Keratinocyte (primary cell): ENCODE measurements around the gene C12orf42. TPM values are rescaled to one million over a fixed set of nuclear protein-coding genes. Genes with fewer than 3 reads are reported as not detected.

Experiments
- DNase-seq: peaks from one replicate; pipeline ENCODE4 v3.0.0-alpha.2; 2011; ENCODE audit warnings: low read depth, missing footprints, low spot score
- FAIRE-seq: peaks from 2 replicates; lab custom pipeline; 2011; peaks lifted over from hg19 to GRCh38; lab: Jason Lieb, UNC
- H2AFZ ChIP-seq: 2 replicates; pipeline ENCODE4 v1.6.0; 2012; ENCODE audit warnings: low read length, control low read depth, inconsistent platforms; ENCODE audit not compliant: control insufficient read depth
- H3K27ac ChIP-seq: 2 replicates; pipeline ENCODE4 v1.5.1; 2011; ENCODE audit warnings: low read length; ENCODE audit not compliant: control insufficient read depth, insufficient read depth
- H3K27me3 ChIP-seq: 3 replicates; pipeline ENCODE4 v1.6.0; 2011; ENCODE audit warnings: low read length; ENCODE audit not compliant: control insufficient read depth, insufficient read depth; ENCODE audit errors: extremely low read depth
- H3K36me3 ChIP-seq, 2 experiments: 2 replicates in 1 of 2; 3 replicates in 1 of 2; pipeline ENCODE4 v1.5.1; 2011; ENCODE audit warnings: low read length in 2 of 2, mild to moderate bottlenecking in 1 of 2; ENCODE audit not compliant: control insufficient read depth in 2 of 2, insufficient read depth in 2 of 2; ENCODE audit errors: extremely low read depth in 1 of 2
- H3K4me1 ChIP-seq: 3 replicates; pipeline ENCODE4 v1.5.1; 2011; ENCODE audit warnings: low read length; ENCODE audit not compliant: control insufficient read depth, insufficient read depth; ENCODE audit errors: extremely low read depth
- H3K4me2 ChIP-seq: 3 replicates; pipeline ENCODE4 v1.6.0; 2011; ENCODE audit warnings: low read depth, low read length; ENCODE audit not compliant: control insufficient read depth, insufficient read depth; ENCODE audit errors: extremely low read depth
- H3K4me3 ChIP-seq, 3 experiments: fragments of 200-600 bp in 1 of 3; sonication (generic) in 1 of 3; 2 replicates in 2 of 3; 3 replicates in 1 of 3; pipeline ENCODE4 v1.5.1; 2011 to 2016; ENCODE audit warnings: low read length in 3 of 3, mild to moderate bottlenecking in 3 of 3, control low read depth in 2 of 3, inconsistent platforms in 1 of 3, low read depth in 1 of 3, mixed read lengths in 1 of 3, mixed run types in 1 of 3, moderate library complexity in 1 of 3; ENCODE audit not compliant: control insufficient read depth in 2 of 3, insufficient read depth in 2 of 3; ENCODE audit errors: extremely low read depth in 1 of 3
- H3K79me2 ChIP-seq: 2 replicates; pipeline ENCODE4 v1.6.0; 2012; ENCODE audit warnings: low read length; ENCODE audit not compliant: control insufficient read depth, insufficient read depth
- H3K9ac ChIP-seq: 3 replicates; pipeline ENCODE4 v1.6.0; 2011; ENCODE audit warnings: low read length; ENCODE audit not compliant: control insufficient read depth, insufficient read depth; ENCODE audit errors: extremely low read depth
- H3K9me1 ChIP-seq: 3 replicates; pipeline ENCODE4 v1.6.0; 2011; ENCODE audit warnings: low read length; ENCODE audit not compliant: control insufficient read depth, insufficient read depth; ENCODE audit errors: extremely low read depth
- H3K9me3 ChIP-seq: 2 replicates; pipeline ENCODE4 v1.5.1; 2012; ENCODE audit warnings: low read depth, low read length; ENCODE audit not compliant: control insufficient read depth
- H4K20me1 ChIP-seq: 3 replicates; pipeline ENCODE4 v1.6.0; 2011; ENCODE audit warnings: low read length; ENCODE audit not compliant: control insufficient read depth, insufficient read depth; ENCODE audit errors: extremely low read depth
- EZH2 ChIP-seq: IDR thresholded peaks from one replicate; pipeline ENCODE4 v1.6.1; 2012; ENCODE audit warnings: inconsistent platforms, mild to moderate bottlenecking, low read length, moderate library complexity
- dilution Hi-C: fragments of 300-500 bp; cut with MboI; formaldehyde crosslinking; loops from one replicate; pipeline ENCODE4 v1.7.0; 2020; ENCODE audit warnings: low sequenced_read_pairs; ENCODE audit not compliant: extremely low pct_ligation_motif_present
- polyA plus RNA-seq, 5 experiments: library from polyadenylated mRNA; depleted of rRNA in 3 of 5; stranded (reverse) in 3 of 5; stranded (forward) in 1 of 5; unstranded in 1 of 5; fragments of >200 nt; gene quantifications; 1 replicate in 1 of 5; 2 replicates in 3 of 5; 3 replicates in 1 of 5; pipeline versions ENCODE4 v1.2.1 to v1.2.3, GENCODE V29; 2011 to 2012; ENCODE audit warnings: missing spikeins in 2 of 5, low read depth in 1 of 5, low replicate concordance in 1 of 5
- TF ChIP-seq, protein P1 (sequence below), 3 experiments: IDR thresholded peaks in 1 of 3; conservative IDR thresholded peaks in 1 of 3; optimal IDR thresholded peaks in 1 of 3; 2 replicates in 2 of 3; 3 replicates in 1 of 3; pipeline versions ENCODE3 to v1.5.1; 2011; ENCODE audit warnings: low read length in 3 of 3, mild to moderate bottlenecking in 3 of 3, moderate library complexity in 2 of 3, control low read depth in 1 of 3, inconsistent platforms in 1 of 3; ENCODE audit not compliant: insufficient read depth in 2 of 3; ENCODE audit errors: extremely low read depth in 1 of 3

C12orf42 gene
- polyA plus RNA-seq, 1 donor (not counting 4 experiments of a cell fraction or from before 2014, with no cell fraction given) = 0.08 TPM

DNA sequence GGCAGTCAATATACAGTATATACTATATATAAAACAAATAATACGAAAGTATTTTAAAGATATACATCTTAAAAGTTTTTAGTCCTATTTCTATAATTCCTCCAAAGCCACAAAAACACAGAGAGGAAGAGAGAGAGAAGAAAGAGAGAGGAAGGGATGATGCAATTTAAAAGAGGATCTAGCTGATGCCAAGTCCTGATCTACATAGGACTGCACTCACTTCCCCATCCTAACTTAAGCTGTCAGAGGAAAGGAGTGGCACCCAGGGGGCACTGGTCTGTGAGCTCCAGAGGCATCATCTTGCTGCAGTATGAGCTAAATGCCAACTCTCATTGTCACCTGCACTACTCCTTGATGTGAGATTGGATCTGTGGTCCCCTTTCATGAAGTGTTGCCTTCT lies 95.8 kb downstream of the C12orf42 start:
- H3K9me3 ChIP-seq = no peaks in the 10 kb centered on the region
- no peak overlapping the region for H3K4me2 ChIP-seq
- dilution Hi-C loops = no loop called here
- H3K79me2 ChIP-seq = no peaks in the 10 kb centered on the region
- H3K9me1 ChIP-seq = no peaks in the 10 kb centered on the region
- H2AFZ ChIP-seq = no peak overlapping the region
- no peak for DNase-seq
- H3K36me3 ChIP-seq = no peaks in the 10 kb centered on the region
- no peak overlapping the region for H3K27ac ChIP-seq
- no peak for TF ChIP-seq EZH2
- TF ChIP-seq, protein P1, sequence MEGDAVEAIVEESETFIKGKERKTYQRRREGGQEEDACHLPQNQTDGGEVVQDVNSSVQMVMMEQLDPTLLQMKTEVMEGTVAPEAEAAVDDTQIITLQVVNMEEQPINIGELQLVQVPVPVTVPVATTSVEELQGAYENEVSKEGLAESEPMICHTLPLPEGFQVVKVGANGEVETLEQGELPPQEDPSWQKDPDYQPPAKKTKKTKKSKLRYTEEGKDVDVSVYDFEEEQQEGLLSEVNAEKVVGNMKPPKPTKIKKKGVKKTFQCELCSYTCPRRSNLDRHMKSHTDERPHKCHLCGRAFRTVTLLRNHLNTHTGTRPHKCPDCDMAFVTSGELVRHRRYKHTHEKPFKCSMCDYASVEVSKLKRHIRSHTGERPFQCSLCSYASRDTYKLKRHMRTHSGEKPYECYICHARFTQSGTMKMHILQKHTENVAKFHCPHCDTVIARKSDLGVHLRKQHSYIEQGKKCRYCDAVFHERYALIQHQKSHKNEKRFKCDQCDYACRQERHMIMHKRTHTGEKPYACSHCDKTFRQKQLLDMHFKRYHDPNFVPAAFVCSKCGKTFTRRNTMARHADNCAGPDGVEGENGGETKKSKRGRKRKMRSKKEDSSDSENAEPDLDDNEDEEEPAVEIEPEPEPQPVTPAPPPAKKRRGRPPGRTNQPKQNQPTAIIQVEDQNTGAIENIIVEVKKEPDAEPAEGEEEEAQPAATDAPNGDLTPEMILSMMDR (optimal IDR thresholded peaks at IDR 0.05 in 1 of 3, IDR thresholded peaks at IDR 0.05 in 1 of 3, conservative IDR thresholded peaks at IDR 0.05 in 1 of 3; ENCODE audit: extremely low read depth in 1 of 3, insufficient read depth in 2 of 3, low read length in 3 of 3) = no peak
- H3K9ac ChIP-seq = no peak overlapping the region
- H3K4me3 ChIP-seq = no peak overlapping the region
- peaks cover 4% of the 10 kb centered on the region for H3K4me1 ChIP-seq
- no peaks in the 10 kb centered on the region for H3K27me3 ChIP-seq
- FAIRE-seq = no peak
- H4K20me1 ChIP-seq = no peaks in the 10 kb centered on the region

DNA sequence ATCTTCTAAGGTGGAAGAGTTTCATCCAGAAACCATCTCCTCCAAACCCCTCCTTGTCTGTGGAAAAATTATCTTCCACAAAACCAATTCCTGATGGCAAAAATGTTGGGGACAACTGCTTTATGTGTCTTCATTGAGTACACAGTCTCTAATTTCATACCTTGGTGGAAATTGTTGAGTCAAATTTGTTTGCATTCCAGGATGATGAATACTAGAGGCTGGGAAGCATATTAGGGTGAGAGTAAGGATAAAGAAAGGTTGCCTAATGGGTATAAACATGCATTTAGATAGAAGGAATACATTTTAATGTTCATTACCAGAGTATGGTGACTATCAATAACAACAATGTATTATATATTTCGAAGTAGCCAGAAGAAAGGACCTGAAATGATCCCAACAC lies 98.2 kb downstream of the C12orf42 start:
- Histone ChIP-seq H3K27ac (no peak overlapping the region), H3K36me3 (no peaks in the 10 kb centered on the region), H2AFZ (no peak overlapping the region), H3K4me1 (peaks cover 4% of the 10 kb centered on the region), H3K9ac (no peak overlapping the region), H3K27me3 (no peaks in the 10 kb centered on the region), H3K4me2 (no peak overlapping the region), H3K9me1 (no peaks in the 10 kb centered on the region), H3K79me2 (no peaks in the 10 kb centered on the region), H3K4me3 (no peak overlapping the region), H4K20me1 (no peaks in the 10 kb centered on the region), H3K9me3 (no peaks in the 10 kb centered on the region)
- dilution Hi-C loops = no loop called here
- TF ChIP-seq, protein P1 (optimal IDR thresholded peaks at IDR 0.05 in 1 of 3, IDR thresholded peaks at IDR 0.05 in 1 of 3, conservative IDR thresholded peaks at IDR 0.05 in 1 of 3; ENCODE audit: extremely low read depth in 1 of 3, insufficient read depth in 2 of 3, low read length in 3 of 3) = no peak
- TF ChIP-seq EZH2 = no peak
- DNase-seq (no peak), FAIRE-seq (no peak)
